HFFc6 (cell line): ENCODE measurements around the gene PTPRC. TPM values are rescaled to one million over a fixed set of nuclear protein-coding genes. Genes with fewer than 3 reads are reported as not detected.
"Not testable (repeated sequence)": the region's sequence is repeated elsewhere in the genome, so short reads cannot be mapped to it uniquely, and the experiment has no call there.

Source experiments
- DNase-seq: peaks from one replicate; pipeline ENCODE4 v3.0.0-alpha.2; 2018
- H3K27ac Mint-ChIP-seq: 2 replicates; pipeline ENCODE4 v1.8.0; 2020; ENCODE audit warnings: mild to moderate bottlenecking, mixed read lengths
- H3K27me3 Mint-ChIP-seq: 2 replicates; pipeline ENCODE4 v1.8.0; 2021; ENCODE audit warnings: mild to moderate bottlenecking, moderate library complexity, mixed read lengths; ENCODE audit not compliant: insufficient read depth
- H3K36me3 Mint-ChIP-seq: 2 replicates; pipeline ENCODE4 v1.8.0; 2021; ENCODE audit warnings: low read depth, mixed read lengths
- H3K4me1 Mint-ChIP-seq: 2 replicates; pipeline ENCODE4 v1.8.0; 2020; ENCODE audit warnings: low read depth, mixed read lengths
- H3K4me3 Mint-ChIP-seq: 2 replicates; pipeline ENCODE4 v1.8.0; 2020; ENCODE audit warnings: mild to moderate bottlenecking, moderate library complexity, mixed read lengths
- H3K9me3 Mint-ChIP-seq: 2 replicates; pipeline ENCODE4 v1.8.0; 2020; ENCODE audit warnings: mild to moderate bottlenecking, mixed read lengths
- CTCF ChIP-seq: fragments of 200-600 bp; sonication (generic); IDR thresholded peaks from 2 replicates; pipeline ENCODE4 v1.5.0; 2021; ENCODE audit warnings: antibody characterized with exemption, mild to moderate bottlenecking
- total RNA-seq, 6 experiments: library from RNA; stranded (reverse); fragmentation: NEBNext Ultra II Directional; extraction: Animal tissue kit (Norgen Biotek cat#: 25700); gene quantifications; 2 replicates in 1 of 6; 3 replicates in 5 of 6; pipeline ENCODE4 v1.2.3, GENCODE V29; 2021

The PTPRC gene
- total RNA-seq, 6 experiments from 2014 or later = 0.19 to 0.96 (median 0.79) TPM

- Mint-ChIP-seq H3K27ac (no peak overlapping the region), H3K4me1 (peaks cover 64% of the 10 kb centered on the region), H3K36me3 (peaks cover 47% of the 10 kb centered on the region), H3K4me3 (no peak overlapping the region), H3K9me3 (peaks cover 17% of the 10 kb centered on the region), H3K27me3 (no peaks in the 10 kb centered on the region)
- DNase-seq = no peak
- TF ChIP-seq CTCF = no peak
These were observed 40.0 kb upstream of the PTPRC start for GRCh38 chr1:198598796-198599321.

- TF ChIP-seq CTCF = no peak
- no peak overlapping the region for H3K27ac Mint-ChIP-seq
- H3K4me1 Mint-ChIP-seq = peaks cover 64% of the 10 kb centered on the region
- peaks cover 10% of the 10 kb centered on the region for H3K9me3 Mint-ChIP-seq
- DNase-seq = no peak
- no peaks in the 10 kb centered on the region for H3K27me3 Mint-ChIP-seq
- peaks cover 41% of the 10 kb centered on the region for H3K36me3 Mint-ChIP-seq
- H3K4me3 Mint-ChIP-seq = no peak overlapping the region
These were observed 39.1 kb upstream of the PTPRC start for GRCh38 chr1:198599749-198600148.

- peaks cover 64% of the 10 kb centered on the region for H3K4me1 Mint-ChIP-seq
- H3K36me3 Mint-ChIP-seq = peaks cover 30% of the 10 kb centered on the region
- no peak overlapping the region; the same call in 1 of the 2 replicates for H3K27ac Mint-ChIP-seq
- peaks cover 8% of the 10 kb centered on the region for H3K9me3 Mint-ChIP-seq
- TF ChIP-seq CTCF = no peak
- DNase-seq = no peak
- H3K27me3 Mint-ChIP-seq = no peaks in the 10 kb centered on the region
- no peak overlapping the region for H3K4me3 Mint-ChIP-seq
These were observed 37.9 kb upstream of the PTPRC start for GRCh38 chr1:198600906-198601305.

- Mint-ChIP-seq H3K4me1 (peaks cover 68% of the 10 kb centered on the region), H3K36me3 (peaks cover 26% of the 10 kb centered on the region)
- H3K27me3 Mint-ChIP-seq, H3K4me3 Mint-ChIP-seq, H3K9me3 Mint-ChIP-seq, H3K27ac Mint-ChIP-seq, DNase-seq: not testable (repeated sequence)
These were observed 37.5 kb upstream of the PTPRC start for GRCh38 chr1:198601310-198601709.

GRCh38 chr1:198601936-198602889, 36.6 kb upstream of the PTPRC start:
- DNase-seq = peak; percentile 71
- Mint-ChIP-seq H3K9me3 (peaks cover 8% of the 10 kb centered on the region), H3K4me3 (no peak overlapping the region), H3K4me1 (peaks cover 72% of the 10 kb centered on the region), H3K36me3 (peaks cover 22% of the 10 kb centered on the region), H3K27me3 (no peaks in the 10 kb centered on the region), H3K27ac (peak overlapping the region; percentile 4; the same call in 1 of the 2 replicates)
- no peak for TF ChIP-seq CTCF

GRCh38 chr1:198604975-198605374, 33.9 kb upstream of the PTPRC start:
- Mint-ChIP-seq H3K27me3 (no peaks in the 10 kb centered on the region), H3K27ac (no peak overlapping the region), H3K4me1 (peaks cover 63% of the 10 kb centered on the region), H3K4me3 (no peak overlapping the region), H3K9me3 (peaks cover 8% of the 10 kb centered on the region), H3K36me3 (peaks cover 29% of the 10 kb centered on the region)
- DNase-seq = no peak
- no peak for TF ChIP-seq CTCF
